Stromal cell of bone marrow (primary cell): ENCODE measurements around the gene CYP24A1.

Experiments used
- DNase-seq: peaks from one replicate; pipeline ENCODE4 v3.0.0-alpha.2; 2012; ENCODE audit warnings: low read depth

Gene CYP24A1

DNA sequence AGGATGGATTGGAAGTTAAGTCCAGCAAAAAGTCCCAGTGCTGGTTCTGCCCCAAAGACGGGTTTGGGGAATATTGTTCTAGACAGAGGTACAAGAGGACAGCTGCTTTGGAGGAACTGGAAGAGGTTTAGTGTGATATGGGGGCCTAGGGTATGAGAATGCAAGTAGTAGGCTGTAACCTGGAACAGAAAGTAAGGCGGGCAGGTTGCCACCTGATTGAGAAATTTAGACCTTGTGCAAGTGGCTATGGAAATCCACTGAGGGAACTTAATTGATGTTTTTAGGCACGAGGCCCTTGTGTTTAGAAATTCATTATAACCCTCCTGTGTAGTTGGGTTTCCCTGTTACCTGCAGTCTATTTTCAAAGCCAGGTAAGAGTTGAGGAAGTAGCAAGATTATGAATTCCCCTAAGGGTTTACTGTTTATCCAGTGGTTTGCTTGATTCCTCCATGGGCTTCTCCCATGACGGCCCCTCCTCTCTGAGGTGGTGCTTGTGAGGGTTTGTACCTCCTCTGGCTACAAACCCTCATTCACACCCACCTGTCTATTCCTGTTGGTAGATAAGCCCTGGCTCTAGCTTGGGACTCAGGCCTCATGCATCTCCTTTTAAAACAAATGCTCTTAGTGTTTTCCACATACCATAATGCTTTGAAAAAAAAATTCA is 61.4 kb downstream of the CYP24A1 start:
- no peak for DNase-seq

DNA sequence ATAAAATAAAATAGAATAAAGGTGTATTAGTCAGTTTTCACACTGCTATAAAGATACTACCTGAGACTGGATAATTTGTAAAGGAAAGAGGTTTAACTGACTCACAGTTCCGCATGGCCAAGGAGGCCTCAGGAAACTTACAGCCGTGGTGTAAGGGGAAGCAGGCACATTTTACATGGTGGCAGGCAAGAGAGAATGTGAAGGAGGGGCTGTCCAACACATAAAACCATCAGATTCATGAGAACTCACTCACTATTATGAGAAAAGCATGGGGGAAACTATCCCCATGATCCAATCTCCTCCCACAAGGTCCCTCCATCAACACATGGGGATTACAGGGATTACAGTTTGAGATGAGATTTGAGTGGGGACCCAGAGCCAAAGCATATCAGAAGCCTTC is 62.3 kb downstream of the CYP24A1 start:
- no peak for DNase-seq

DNA sequence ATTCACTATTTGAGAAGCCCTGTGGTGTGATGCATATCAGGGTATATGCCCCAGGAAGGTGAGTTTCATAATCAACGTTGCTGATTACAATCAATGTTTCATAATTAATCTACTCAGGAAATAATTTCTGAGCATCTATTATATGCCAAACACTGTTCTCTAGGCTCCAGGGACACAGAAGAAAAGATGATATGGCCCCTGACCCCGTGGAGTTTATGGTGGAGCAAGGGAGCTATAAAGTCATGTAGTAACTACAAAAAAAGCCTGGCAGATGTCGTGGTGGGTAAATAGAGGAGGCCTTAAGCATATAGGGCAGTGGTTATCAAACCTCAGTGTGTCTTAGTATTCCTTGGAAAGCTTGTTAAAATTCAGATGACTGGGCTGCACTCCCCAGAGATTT is 63.3 kb downstream of the CYP24A1 start:
- no peak for DNase-seq

DNA sequence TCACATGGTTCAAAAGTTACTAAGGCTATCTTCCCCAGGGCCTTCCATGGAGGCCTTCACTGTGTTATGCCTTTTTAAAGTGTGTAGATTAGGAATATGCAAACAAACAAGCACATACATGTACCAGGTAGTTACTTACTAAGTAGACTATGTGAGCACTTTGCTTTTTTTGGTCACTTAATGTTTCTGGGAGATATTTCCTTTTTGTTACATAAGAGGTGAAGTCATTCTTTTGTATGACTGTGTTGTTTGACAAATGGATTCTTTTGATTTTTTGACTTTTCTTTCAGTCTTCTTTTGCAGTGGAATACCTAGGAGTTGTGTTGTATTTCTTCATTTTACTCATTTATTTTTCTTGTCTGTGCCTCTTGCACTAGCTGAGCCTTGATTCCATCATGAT is 63.7 kb downstream of the CYP24A1 start:
- DNase-seq = no peak

DNA sequence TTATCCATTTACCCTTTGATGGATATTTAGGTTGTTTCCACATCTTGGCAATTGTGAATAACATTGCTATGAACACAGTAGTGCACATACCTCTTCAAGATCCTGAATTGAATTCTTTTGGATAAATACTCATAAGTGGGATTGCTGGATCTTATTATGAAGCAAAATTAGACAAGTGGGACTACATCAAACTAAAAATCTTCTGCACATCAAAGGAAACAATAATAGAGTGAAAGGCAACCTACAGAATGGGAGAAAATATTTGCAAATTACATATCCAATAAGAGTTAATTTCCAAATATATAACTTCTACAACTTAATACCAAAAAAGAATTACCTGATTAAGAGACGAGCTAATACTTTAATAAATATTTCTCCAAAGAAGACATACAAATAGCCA is 65.0 kb downstream of the CYP24A1 start:
- no peak for DNase-seq

DNA sequence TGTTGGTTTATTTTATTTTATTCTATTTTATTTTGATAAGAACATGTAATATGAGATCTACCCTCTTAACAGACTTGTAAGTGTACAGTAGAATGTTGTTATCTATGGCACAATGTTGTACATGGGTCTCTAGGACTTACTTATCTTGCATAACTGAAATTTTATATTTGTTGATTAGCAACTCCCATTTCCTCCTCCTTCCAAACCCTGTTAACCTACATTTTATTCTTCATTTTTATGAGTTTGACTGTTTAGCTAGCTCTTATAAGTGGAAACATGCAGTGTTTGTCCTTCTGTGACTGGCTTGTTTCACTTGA is 65.5 kb downstream of the CYP24A1 start:
- DNase-seq = no peak

DNA sequence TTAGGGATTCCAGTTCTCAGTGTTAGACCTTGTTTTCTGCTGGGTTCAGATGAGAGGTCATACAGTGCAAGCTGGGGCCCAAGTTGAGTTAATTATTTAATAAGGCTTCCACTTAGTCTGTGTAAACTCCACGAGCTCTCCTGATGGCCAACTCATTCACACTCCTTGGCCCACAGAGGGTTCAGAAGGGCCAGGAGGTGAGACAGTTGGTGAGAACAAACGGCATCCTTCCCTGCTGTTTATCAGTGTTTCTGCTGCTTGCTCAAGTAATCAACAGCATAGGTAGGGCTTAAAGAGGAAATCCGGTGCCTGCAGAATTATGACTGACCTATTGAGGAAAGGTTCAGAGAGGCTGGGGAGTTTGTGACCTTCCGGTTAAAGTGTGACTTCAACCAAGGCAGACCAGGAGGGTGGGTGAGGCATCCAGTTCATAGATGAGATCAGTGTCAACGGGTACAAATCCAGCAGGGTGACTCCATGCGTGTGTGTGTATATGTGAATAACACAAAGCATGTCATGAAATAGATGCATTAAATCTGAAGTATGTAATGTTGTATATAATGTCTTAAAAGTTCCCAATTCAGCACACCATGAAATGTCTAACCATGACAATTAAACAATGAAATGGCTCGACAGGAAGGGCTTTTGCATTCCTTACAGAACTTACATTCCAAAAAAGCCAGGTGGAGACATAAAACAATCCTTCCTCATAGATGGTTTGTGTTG is 66.0 kb downstream of the CYP24A1 start:
- no peak for DNase-seq

DNA sequence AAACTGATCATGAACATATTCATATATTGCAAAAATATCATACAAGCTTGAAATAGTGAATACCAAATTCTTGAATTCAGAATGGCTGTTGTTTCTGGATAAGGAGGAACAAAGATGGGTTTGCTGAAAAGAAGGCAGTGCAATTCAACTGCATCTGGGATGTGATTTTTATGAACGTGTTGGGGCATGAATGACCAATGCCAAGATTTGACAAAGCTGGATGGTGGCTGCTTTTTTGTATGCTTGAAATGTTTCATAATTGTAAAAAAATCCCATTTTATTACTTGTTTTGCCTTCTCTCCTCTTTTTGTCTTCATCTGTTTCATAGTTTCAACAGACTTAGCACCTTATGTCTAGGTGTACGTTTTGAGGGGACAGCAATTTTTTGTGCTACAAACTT is 66.6 kb downstream of the CYP24A1 start:
- DNase-seq = no peak

DNA sequence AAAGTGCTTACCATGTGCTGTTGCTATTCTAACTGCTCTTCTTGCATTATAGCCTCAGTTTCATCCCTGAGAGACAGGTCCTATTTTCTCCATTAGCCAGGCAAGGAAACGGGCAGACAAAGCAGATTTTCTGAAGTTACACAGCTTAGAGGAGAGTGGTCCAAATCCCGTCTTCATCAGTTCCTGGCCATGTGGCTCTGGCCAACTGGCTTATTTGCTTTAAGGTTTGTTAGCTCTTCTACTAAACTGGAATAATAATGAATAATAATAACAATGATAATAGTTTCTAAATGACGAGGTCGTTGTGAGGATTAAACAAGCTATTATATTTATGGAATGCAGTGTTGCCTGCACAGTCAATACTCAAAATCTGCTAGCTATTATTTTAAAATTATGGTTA is 67.6 kb downstream of the CYP24A1 start:
- no peak for DNase-seq

DNA sequence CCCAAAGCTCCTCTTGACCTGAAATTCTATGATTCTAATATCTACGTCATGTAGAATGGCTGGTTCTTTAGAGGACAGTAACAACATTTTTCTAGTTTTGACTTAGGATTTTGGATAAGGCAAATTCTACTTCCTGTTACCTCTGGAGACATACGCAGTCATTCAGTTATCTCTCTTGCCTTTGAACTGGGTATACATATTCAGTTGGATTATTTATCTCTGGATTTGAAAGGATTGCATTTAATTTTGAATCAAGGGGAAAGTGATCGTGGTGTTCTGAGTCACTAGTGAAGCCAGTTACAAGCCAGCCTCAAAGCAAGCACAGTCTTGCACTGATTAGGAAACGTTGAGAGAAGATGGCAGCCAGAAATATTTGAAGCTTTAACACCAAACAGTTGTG is 68.1 kb downstream of the CYP24A1 start:
- DNase-seq = no peak

DNA sequence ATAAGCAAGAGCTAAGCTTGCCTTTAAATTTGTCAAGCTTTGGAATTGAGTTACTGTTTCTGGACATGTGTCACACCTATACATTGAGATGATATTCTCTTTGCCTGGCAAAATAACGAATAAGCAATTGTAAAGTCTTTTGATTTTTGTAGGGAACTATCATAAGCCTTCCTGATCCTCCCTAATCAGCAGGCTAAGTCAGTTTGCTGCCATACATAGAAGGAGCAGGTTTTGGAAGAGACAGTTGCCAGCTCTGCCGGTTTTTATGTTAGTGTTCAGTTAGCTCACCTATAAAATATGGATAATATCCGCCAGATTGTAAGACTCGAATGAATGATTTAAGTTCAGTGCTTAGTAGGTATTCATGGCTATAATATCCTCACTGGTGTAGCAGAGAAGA is 69.0 kb downstream of the CYP24A1 start:
- DNase-seq = no peak

DNA sequence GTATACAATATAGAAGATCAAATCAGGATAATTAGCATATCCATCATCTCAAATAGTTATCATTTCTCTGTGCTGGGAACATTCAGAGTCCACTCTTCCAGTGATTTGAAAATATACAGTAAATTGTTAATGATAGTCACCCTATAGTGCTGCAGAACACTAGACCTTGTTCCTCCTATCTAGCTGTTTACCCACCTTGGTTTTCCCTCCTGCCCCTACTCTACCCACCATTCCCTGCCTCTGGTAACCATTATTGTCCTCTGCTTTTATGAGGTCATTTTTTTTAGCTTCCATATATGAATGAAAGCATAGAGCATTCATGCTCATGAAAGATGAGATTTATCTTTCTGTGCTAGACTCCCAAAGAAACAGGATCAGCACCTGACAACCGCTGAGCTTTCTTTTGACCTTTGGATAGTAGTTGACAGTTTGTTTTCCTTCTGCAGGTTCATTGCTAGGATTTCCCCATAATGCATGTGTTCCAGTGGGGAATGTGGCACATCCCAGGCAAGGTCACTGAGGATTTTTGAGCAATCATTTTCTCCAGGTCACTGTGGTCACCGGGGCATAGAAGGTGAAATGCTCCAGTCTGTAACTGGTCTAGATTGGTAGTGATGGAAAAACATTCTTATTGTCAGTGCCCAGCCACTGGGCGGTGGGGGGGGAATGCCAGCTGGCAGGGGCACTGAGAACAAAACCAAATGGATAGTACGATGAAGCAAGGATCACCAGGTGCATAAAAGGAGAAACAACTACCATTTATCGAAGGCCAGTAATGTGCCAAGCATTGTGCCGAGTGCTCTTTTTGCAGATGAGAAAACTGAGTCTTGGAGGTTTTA is 69.8 kb downstream of the CYP24A1 start:
- DNase-seq = no peak
